ENCODE data around the gene PRR5L.

Gene PRR5L

DNA sequence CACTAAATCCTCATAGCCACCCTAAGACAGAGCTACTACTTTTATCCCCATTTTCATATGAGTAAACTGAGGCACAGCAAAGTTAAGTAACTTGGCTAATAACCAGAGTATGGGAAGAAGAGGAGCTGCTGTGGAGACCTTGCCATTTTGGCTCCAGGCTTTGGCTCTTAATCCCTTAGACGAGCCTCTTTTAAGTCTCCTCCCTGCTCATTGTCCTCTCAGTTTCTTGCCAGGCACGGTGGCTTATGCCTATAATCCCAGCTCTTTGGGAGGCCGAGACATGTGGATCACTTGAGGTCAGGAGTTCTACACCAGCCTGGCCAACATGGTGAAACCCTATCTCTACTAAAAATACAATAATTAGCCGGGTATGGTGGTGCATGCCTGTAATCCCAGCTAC, 78.6 kb downstream of the PRR5L start:
- DNase-seq (ENCODE audit: extremely low spot score): no peak
- CTCF ChIA-PET: interaction anchor here (2.1 kb wide), 1 partner anchor 10 kb away, joined by 5 read pairs; no protein-coding TSS in a partner anchor
- POLR2A ChIA-PET: no interaction called here
- no peak for TF ChIP-seq TARDBP (IDR thresholded peaks at IDR 0.05)
- TF ChIP-seq LEF1 (IDR thresholded peaks at IDR 0.05; ENCODE audit: borderline replicate concordance): no peak
- no peak for TF ChIP-seq NFRKB (IDR thresholded peaks at IDR 0.05)
- TF ChIP-seq ARNT (IDR thresholded peaks at IDR 0.05): no peak
- no peak for TF ChIP-seq HDGF (IDR thresholded peaks at IDR 0.05; ENCODE audit: borderline replicate concordance)
- no peak for TF ChIP-seq SUZ12 (IDR thresholded peaks at IDR 0.05)
- TF ChIP-seq FOXM1 (IDR thresholded peaks at IDR 0.05; ENCODE audit: borderline replicate concordance): no peak
- TF ChIP-seq FOXK2 (IDR thresholded peaks at IDR 0.05): no peak
- TF ChIP-seq, protein P1, sequence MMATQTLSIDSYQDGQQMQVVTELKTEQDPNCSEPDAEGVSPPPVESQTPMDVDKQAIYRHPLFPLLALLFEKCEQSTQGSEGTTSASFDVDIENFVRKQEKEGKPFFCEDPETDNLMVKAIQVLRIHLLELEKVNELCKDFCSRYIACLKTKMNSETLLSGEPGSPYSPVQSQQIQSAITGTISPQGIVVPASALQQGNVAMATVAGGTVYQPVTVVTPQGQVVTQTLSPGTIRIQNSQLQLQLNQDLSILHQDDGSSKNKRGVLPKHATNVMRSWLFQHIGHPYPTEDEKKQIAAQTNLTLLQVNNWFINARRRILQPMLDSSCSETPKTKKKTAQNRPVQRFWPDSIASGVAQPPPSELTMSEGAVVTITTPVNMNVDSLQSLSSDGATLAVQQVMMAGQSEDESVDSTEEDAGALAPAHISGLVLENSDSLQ (IDR thresholded peaks at IDR 0.05): no peak
- TF ChIP-seq ZNF384 (IDR thresholded peaks at IDR 0.05): no peak
- no peak for TF ChIP-seq CTBP1 (IDR thresholded peaks at IDR 0.05; ENCODE audit: borderline replicate concordance)
- no peak for TF ChIP-seq L3MBTL2 (conservative IDR thresholded peaks at IDR 0.05)
- TF ChIP-seq SP1 (IDR thresholded peaks at IDR 0.05): no peak
- no peak for TF ChIP-seq FOXA1 (IDR thresholded peaks at IDR 0.05)
- no peak for TF ChIP-seq BHLHE40 (IDR thresholded peaks at IDR 0.05; ENCODE audit: borderline replicate concordance)
- no peak for TF ChIP-seq ELF4 (IDR thresholded peaks at IDR 0.05)

DNA sequence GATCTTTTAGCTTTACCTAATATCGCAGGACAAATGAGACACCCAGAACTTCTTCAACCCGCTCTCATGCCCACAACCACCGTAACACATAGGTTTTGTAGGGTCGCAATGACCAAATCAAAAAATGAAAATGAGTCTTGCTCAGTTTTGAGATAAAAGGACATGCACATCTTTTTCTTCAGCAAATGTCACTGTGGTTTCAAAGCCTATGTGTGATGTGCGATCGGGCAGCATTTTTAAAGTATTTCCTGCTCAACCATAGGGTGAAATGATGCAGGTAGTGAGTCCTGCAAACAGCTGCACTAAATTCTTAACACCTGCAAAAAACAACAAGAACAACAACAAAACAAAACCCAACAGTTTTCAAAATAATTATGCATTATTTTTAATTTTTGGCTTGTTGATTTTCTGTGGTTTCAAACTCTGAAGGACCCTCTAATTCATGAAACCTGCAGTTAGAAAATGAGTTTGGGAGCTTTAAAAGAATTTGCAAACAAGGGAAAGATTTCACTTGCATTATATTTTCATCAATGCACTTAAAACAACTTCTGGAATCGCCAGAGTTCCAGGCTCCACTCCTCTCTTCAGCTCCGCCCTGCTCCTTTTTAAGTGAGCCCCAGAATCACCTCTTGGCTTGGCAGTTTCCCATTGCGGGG, 79.4 kb downstream of the PRR5L start:
- TF ChIP-seq ZNF384 (IDR thresholded peaks at IDR 0.05) (no peak), NFRKB (IDR thresholded peaks at IDR 0.05) (no peak), FOXK2 (IDR thresholded peaks at IDR 0.05) (no peak), SP1 (IDR thresholded peaks at IDR 0.05) (no peak), FOXA1 (IDR thresholded peaks at IDR 0.05) (no peak), CTBP1 (IDR thresholded peaks at IDR 0.05; ENCODE audit: borderline replicate concordance) (no peak), L3MBTL2 (conservative IDR thresholded peaks at IDR 0.05) (no peak), BHLHE40 (IDR thresholded peaks at IDR 0.05; ENCODE audit: borderline replicate concordance) (no peak), ARNT (IDR thresholded peaks at IDR 0.05) (no peak), FOXM1 (IDR thresholded peaks at IDR 0.05; ENCODE audit: borderline replicate concordance) (no peak), SUZ12 (IDR thresholded peaks at IDR 0.05) (no peak), LEF1 (IDR thresholded peaks at IDR 0.05; ENCODE audit: borderline replicate concordance) (no peak), HDGF (IDR thresholded peaks at IDR 0.05; ENCODE audit: borderline replicate concordance) (no peak), TARDBP (IDR thresholded peaks at IDR 0.05) (no peak), ELF4 (IDR thresholded peaks at IDR 0.05) (no peak)
- TF ChIP-seq, protein P1 (IDR thresholded peaks at IDR 0.05): no peak
- CTCF ChIA-PET: interaction anchor here (1.4 to 2.1 kb wide), 2 partner anchors 10 to 42 kb away, joined by 3 to 5 read pairs; no protein-coding TSS in a partner anchor
- DNase-seq (ENCODE audit: extremely low spot score): no peak
- POLR2A ChIA-PET: no interaction called here

GRCh38 chr11:36376009-36376887, 80.2 kb downstream of the PRR5L start:
- ChIA-PET CTCF (interaction anchor here (0.6 to 2.1 kb wide), 4 partner anchors 11 to 76 kb away, joined by 3 to 5 read pairs (median 4); no protein-coding TSS in a partner anchor), POLR2A (no interaction called here)
- TF ChIP-seq SP1 (IDR thresholded peaks at IDR 0.05): no peak
- no peak for TF ChIP-seq ARNT (IDR thresholded peaks at IDR 0.05)
- no peak for TF ChIP-seq SUZ12 (IDR thresholded peaks at IDR 0.05)
- no peak for TF ChIP-seq ZNF384 (IDR thresholded peaks at IDR 0.05)
- peak; percentile 11 for DNase-seq (ENCODE audit: extremely low spot score)

- peak; percentile 71 for DNase-seq (ENCODE audit: extremely low spot score)
Measured at GRCh38 chr11:36376888-36377758, 81.0 kb downstream of the PRR5L start.

GRCh38 chr11:36377759-36378564, 81.9 kb downstream of the PRR5L start:
- POLR2A ChIA-PET: no interaction called here
- DNase-seq (ENCODE audit: extremely low spot score): no peak
- CTCF ChIA-PET: interaction anchor here (0.5 to 1.9 kb wide), 2 partner anchors 37 to 45 kb away, joined by 3 to 5 read pairs; no protein-coding TSS in a partner anchor
- TF ChIP-seq L3MBTL2 (conservative IDR thresholded peaks at IDR 0.05) (no peak), TARDBP (IDR thresholded peaks at IDR 0.05) (no peak), ZNF384 (IDR thresholded peaks at IDR 0.05) (no peak), BHLHE40 (IDR thresholded peaks at IDR 0.05; ENCODE audit: borderline replicate concordance) (no peak), FOXM1 (IDR thresholded peaks at IDR 0.05; ENCODE audit: borderline replicate concordance) (no peak)

More at GRCh38 chr11:36376888-36377758, 81.0 kb downstream of the PRR5L start:
- POLR2A ChIA-PET: no interaction called here
- no peak for TF ChIP-seq SP1 (IDR thresholded peaks at IDR 0.05)
- no peak for TF ChIP-seq ZNF384 (IDR thresholded peaks at IDR 0.05)
- TF ChIP-seq FOXM1 (IDR thresholded peaks at IDR 0.05; ENCODE audit: borderline replicate concordance): no peak
- TF ChIP-seq L3MBTL2 (conservative IDR thresholded peaks at IDR 0.05): peak; percentile 88
- no peak for TF ChIP-seq FOXK2 (IDR thresholded peaks at IDR 0.05)
- CTCF ChIA-PET: interaction anchor here (0.6 to 1.9 kb wide), 3 partner anchors 44 to 76 kb away, joined by 3 to 5 read pairs (median 3); no protein-coding TSS in a partner anchor

Measured in HEK293T (cell line).